Midbrain (tissue), 1 donor: Measurements from ENCODE around the gene NPPC.
"Not testable (repeated sequence)": the region's sequence is repeated elsewhere in the genome, so short reads cannot be mapped to it uniquely, and the experiment has no call there.

Source experiments
- DNase-seq: peaks from one replicate; lab custom pipeline; 2025; lab: John Stamatoyannopoulos, UW

NPPC gene

GRCh38 chr2:231886071-231886681 is 40.0 kb downstream of the NPPC start:
- DNase-seq, result no peak

- DNase-seq, result no peak
Measured at GRCh38 chr2:231884438-231885140, 41.6 kb downstream of the NPPC start.

GRCh38 chr2:231883468-231883881 is 42.7 kb downstream of the NPPC start:
- DNase-seq, result no peak

- DNase-seq, result no peak
Measured at GRCh38 chr2:231882646-231883045, 43.5 kb downstream of the NPPC start.

GRCh38 chr2:231880371-231880770 is 45.8 kb downstream of the NPPC start:
- DNase-seq, result not testable (repeated sequence)

GRCh38 chr2:231879216-231879615 is 47.0 kb downstream of the NPPC start:
- DNase-seq, result no peak

GRCh38 chr2:231877533-231878456 is 48.4 kb downstream of the NPPC start:
- DNase-seq, result no peak

GRCh38 chr2:231874944-231875343 is 51.3 kb downstream of the NPPC start:
- no peak for DNase-seq
